ENCODE measurements around the gene ANXA6. TPM values are rescaled to one million over a fixed set of nuclear protein-coding genes. Genes with fewer than 3 reads are reported as not detected.

Gene ANXA6
- polyA plus RNA-seq, 1 of the 3 experiments (the other 2 are of a cell fraction) = 87.5 TPM

GRCh38 chr5:151092762-151093161 lies 64.8 kb downstream of the ANXA6 start:
- Histone ChIP-seq H3K4me2 (peak overlapping the region; percentile 62), H3K9me2 (no peaks in the 10 kb centered on the region), H3K27ac (ENCODE audit: low read depth in 2 of 2, low read length in 1 of 2) (peak overlapping the region in 1 of 2 experiments; percentile 69; a peak in 2 of 4 replicates), H3K27me3 (ENCODE audit: insufficient read depth) (no peaks in the 10 kb centered on the region), H3F3A (replicated peaks; ENCODE audit: insufficient read depth) (peaks cover 21% of the 10 kb centered on the region), H2AFZ (ENCODE audit: low read depth) (no peak overlapping the region), H3K4me3 (ENCODE audit: low read depth in 2 of 2, low read length in 1 of 2) (no peak overlapping the region), H4K20me1 (ENCODE audit: insufficient read depth) (no peaks in the 10 kb centered on the region), H3K9me3 (no peaks in the 10 kb centered on the region), H3K9ac (peak overlapping the region; percentile 12; the same call in 1 of the 2 replicates), H3K36me3 (replicated peaks in 1 of 2; ENCODE audit: control insufficient read depth in 1 of 2, insufficient read depth in 2 of 2, low read length in 1 of 2) (no peaks in the 10 kb centered on the region), H3K4me1 (ENCODE audit: control insufficient read depth in 1 of 2, insufficient read depth in 2 of 2, low read depth in 1 of 2, low read length in 1 of 2) (peaks cover 12 to 23% of the 10 kb centered on the region in 2 experiments; a peak in 3 of 4 replicates), H3K79me2 (ENCODE audit: insufficient read depth) (no peaks in the 10 kb centered on the region)
- ChIA-PET CTCF (interaction anchor here (0.8 to 2.0 kb wide), 5 partner anchors 21 to 72 kb away, joined by 3 to 12 read pairs (median 3); no protein-coding TSS in a partner anchor), POLR2A (no interaction called here)
- DNase-seq = no peak
- WGBS (ENCODE audit: low lambda C conversion rate) = 67% methylated on average over 2 of the region's 2 CpGs
- TF ChIP-seq SMC3 (IDR thresholded peaks at IDR 0.05; ENCODE audit: low read depth, low read length) (no peak), JUND (IDR thresholded peaks at IDR 0.05) (peak; percentile 52; the same call in 1 of the 2 replicates), MAX (IDR thresholded peaks at IDR 0.05; ENCODE audit: low read depth) (peak; percentile 64), PBX3 (IDR thresholded peaks at IDR 0.05) (peak; percentile 72), EZH2phosphoT487 (IDR thresholded peaks at IDR 0.05; ENCODE audit: borderline replicate concordance, low read depth) (no peak), EP300 (IDR thresholded peaks at IDR 0.05; ENCODE audit: borderline replicate concordance in 1 of 2, low read depth in 1 of 2, low read length in 1 of 2) (peak in 1 of 2 experiments; percentile 42; a peak in 1 of 4 replicates), GABPA (IDR thresholded peaks at IDR 0.05; ENCODE audit: low read depth) (no peak), ZBTB33 (IDR thresholded peaks at IDR 0.05; ENCODE audit: borderline replicate concordance, low read depth) (no peak), FOSL2 (IDR thresholded peaks at IDR 0.05; ENCODE audit: borderline replicate concordance, low read depth) (peak; percentile 61; the same call in 1 of the 2 replicates), TCF12 (IDR thresholded peaks at IDR 0.05) (peak; percentile 72), NFIC (IDR thresholded peaks at IDR 0.05; ENCODE audit: borderline replicate concordance) (peak; percentile 76), MXI1 (IDR thresholded peaks at IDR 0.05; ENCODE audit: low read depth, low read length) (no peak), FOXM1 (IDR thresholded peaks at IDR 0.05; ENCODE audit: low read depth) (no peak), TEAD4 (IDR thresholded peaks at IDR 0.05; ENCODE audit: borderline replicate concordance, insufficient read depth) (no peak), RAD21 (IDR thresholded peaks at IDR 0.05; ENCODE audit: low read length) (no peak)

- DNase-seq = no peak
- Histone ChIP-seq H3F3A (replicated peaks; ENCODE audit: insufficient read depth) (peaks cover 21% of the 10 kb centered on the region), H3K9me3 (no peaks in the 10 kb centered on the region), H3K4me2 (no peak overlapping the region), H3K27me3 (ENCODE audit: insufficient read depth) (no peaks in the 10 kb centered on the region), H3K4me3 (ENCODE audit: low read depth in 2 of 2, low read length in 1 of 2) (no peak overlapping the region), H3K27ac (ENCODE audit: low read depth in 2 of 2, low read length in 1 of 2) (no peak overlapping the region), H3K79me2 (ENCODE audit: insufficient read depth) (no peaks in the 10 kb centered on the region), H4K20me1 (ENCODE audit: insufficient read depth) (no peaks in the 10 kb centered on the region), H3K9me2 (no peaks in the 10 kb centered on the region), H3K36me3 (replicated peaks in 1 of 2; ENCODE audit: control insufficient read depth in 1 of 2, insufficient read depth in 2 of 2, low read length in 1 of 2) (no peaks in the 10 kb centered on the region), H3K9ac (no peak overlapping the region), H3K4me1 (ENCODE audit: control insufficient read depth in 1 of 2, insufficient read depth in 2 of 2, low read depth in 1 of 2, low read length in 1 of 2) (peaks cover 11 to 12% of the 10 kb centered on the region in 2 experiments; a peak in 3 of 4 replicates), H2AFZ (ENCODE audit: low read depth) (no peak overlapping the region)
- ChIA-PET POLR2A (interaction anchor here (2.4 kb wide), 1 partner anchor 9 kb away, joined by 8 read pairs; the partner anchor contains the start of gene TNIP1), CTCF (interaction anchor here (1.2 to 2.2 kb wide), 4 partner anchors 26 to 41 kb away, joined by 3 to 11 read pairs (median 8); no protein-coding TSS in a partner anchor)
- 98% methylated on average over 2 of the region's 2 CpGs for WGBS (ENCODE audit: low lambda C conversion rate)
- TF ChIP-seq PBX3 (IDR thresholded peaks at IDR 0.05) (no peak), TCF12 (IDR thresholded peaks at IDR 0.05) (no peak), MAX (IDR thresholded peaks at IDR 0.05; ENCODE audit: low read depth) (no peak), NFIC (IDR thresholded peaks at IDR 0.05; ENCODE audit: borderline replicate concordance) (no peak), NRF1 (IDR thresholded peaks at IDR 0.05; ENCODE audit: low read depth, low read length) (no peak), CTCF (IDR thresholded peaks at IDR 0.05) (no peak), JUND (IDR thresholded peaks at IDR 0.05) (no peak), SIN3A (IDR thresholded peaks at IDR 0.05; ENCODE audit: borderline replicate concordance, low read depth, low read length) (no peak), TEAD4 (IDR thresholded peaks at IDR 0.05; ENCODE audit: borderline replicate concordance, insufficient read depth) (no peak), RAD21 (IDR thresholded peaks at IDR 0.05; ENCODE audit: low read length) (no peak), YY1 (IDR thresholded peaks at IDR 0.05; ENCODE audit: low read depth) (no peak), RCOR1 (IDR thresholded peaks at IDR 0.05; ENCODE audit: low read length) (no peak), FOSL2 (IDR thresholded peaks at IDR 0.05; ENCODE audit: borderline replicate concordance, low read depth) (no peak), ELF1 (IDR thresholded peaks at IDR 0.05) (no peak), SMC3 (IDR thresholded peaks at IDR 0.05; ENCODE audit: low read depth, low read length) (no peak)
Observed at GRCh38 chr5:151089726-151090125, 67.9 kb downstream of the ANXA6 start.

Measured in SK-N-SH (cell line).